Caki2 (cell line): ENCODE measurements around the gene PRL. TPM values are rescaled to one million over a fixed set of nuclear protein-coding genes. Genes with fewer than 3 reads are reported as not detected.
A peak's percentile ranks its signal among the peaks of the same experiment; 100 is the strongest.

Experiments used
- DNase-seq: peaks from one replicate; pipeline ENCODE4 v3.0.0-alpha.2; 2015; ENCODE audit warnings: low read depth
- in situ Hi-C: cut with HindIII; loops from 2 replicates; pipeline ENCODE4 v1.10.0; 2016; ENCODE audit warnings: low sequenced_read_pairs, low pct_unique_long_range_greater_than_20kb, mixed read lengths
- total RNA-seq: library from RNA; depleted of rRNA; stranded (reverse); fragments of >200 nt; shearing (Covaris generic); gene quantifications from 2 replicates; pipeline ENCODE4 v1.2.3, GENCODE V29; 2014; ENCODE audit warnings: low replicate concordance

The PRL gene
- total RNA-seq, 1 experiment from 2014 or later, result not detected

DNA sequence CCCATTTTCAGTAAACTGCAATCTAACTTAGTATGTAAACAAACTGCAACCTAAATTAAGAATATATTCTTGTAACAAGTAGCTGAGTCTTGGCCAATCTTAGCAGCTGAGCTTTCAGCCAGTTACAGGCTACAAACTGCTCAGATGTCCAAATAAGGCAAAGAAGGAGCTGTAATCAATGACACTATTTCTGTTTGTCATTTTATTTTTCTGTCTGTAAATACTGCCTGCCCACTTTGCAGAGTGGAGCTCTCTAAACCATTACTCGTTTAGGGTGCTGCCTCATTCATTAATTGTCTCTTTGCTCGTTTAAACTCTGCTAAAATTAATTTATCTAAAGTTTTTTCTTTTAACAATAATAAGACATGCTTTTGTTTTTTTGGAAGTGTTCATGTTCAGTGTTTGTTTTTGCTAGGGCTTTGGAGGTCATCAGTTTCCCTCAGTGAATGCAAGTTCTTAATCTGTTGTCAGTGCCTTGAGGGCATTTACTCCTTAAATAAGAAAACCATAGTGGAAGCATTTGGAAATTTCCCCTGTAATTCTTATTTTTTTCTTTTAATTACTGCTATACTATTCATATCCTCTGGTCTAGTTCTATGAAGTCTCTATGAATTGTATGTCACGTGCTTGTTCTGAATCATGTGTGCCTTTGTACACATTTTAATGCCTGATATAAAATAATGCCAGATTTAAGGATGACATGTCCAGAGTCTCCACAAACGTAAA is 3.6 kb upstream of the PRL start:
- no peak for DNase-seq

DNA sequence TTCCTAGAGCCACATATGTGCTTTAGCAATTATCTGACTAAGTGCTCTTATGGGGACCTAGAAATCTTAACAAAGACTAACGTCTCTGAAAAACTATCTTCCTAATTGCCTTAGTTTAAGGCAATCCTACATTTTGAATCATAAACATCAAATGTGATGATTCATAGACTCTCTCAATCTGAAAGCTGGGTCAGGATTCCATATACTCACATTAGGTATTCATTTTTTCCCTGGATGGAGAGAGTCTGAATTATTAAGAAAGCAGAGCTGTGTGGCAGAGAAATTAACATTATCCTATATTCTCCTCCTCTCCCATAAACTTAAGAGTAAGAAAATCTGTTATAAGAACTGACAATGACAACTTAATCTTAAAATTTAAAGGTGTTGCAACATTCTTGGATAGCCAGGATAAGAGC is 1.6 kb upstream of the PRL start:
- in situ Hi-C loops, result no loop called here
- DNase-seq, result no peak

More for the DNA sequence above, 3.6 kb upstream of the PRL start:
- in situ Hi-C loops, result no loop called here

DNA sequence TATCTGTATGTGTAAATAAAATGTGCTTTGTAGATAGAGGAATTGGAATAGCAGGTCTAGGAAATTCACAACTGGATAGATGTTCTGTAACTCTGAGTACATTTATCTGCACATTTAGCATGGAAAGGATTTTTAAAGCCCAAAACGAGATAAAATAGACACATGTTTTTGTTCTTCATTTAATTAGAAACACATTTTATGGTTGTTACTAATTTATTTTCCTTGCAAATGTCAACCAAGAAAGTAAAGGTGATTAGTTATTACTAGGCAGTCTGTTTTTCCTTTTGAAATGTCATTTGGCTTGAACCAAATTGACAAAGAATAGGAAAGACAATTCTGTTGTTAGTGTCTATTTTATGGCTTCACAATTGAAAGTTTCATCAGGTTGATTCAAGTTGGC is 769 bp downstream of the PRL start:
- in situ Hi-C loops, result no loop called here
- DNase-seq, result no peak

DNA sequence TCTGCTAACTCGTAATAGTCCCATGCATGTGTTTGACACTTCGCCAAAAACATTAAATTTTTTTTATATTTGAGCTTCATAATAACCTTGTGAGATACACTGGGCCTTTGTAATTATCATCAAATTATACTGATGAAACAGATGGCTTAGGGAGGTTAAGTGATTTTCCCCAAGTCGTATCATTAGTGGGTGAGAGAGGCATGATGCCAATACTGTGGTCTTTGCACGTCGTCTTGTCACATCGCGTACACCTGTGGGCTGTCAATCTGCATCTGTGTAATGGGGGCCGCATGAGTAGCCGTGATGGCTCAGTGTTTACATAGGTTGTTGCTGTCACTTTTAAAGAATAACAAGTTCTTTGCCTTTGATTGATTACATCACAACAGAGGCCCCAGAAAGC is 1.7 kb downstream of the PRL start:
- in situ Hi-C loops, result no loop called here

DNA sequence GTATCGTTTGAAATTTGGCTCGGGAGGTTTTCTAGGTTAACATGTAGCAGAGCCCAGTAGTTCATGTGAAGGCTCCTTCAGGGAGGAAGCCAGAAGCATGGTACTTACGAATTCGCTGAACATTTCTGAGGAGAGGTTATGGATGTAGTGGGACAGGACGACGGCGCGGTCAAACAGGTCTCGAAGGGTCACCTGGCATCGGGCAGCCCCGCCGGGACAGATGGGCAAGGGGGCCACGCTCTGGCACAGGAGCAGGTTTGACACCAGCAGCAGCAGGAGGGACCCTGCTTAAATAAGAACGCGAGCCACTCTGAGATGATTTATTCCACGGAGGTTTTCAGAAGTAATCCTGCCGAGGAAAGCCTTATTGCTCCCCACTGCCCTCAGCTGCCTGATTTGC is 2.5 kb downstream of the PRL start:
- in situ Hi-C loops, result no loop called here
- no peak for DNase-seq

More for the DNA sequence above, 1.7 kb downstream of the PRL start:
- DNase-seq, result no peak

DNA sequence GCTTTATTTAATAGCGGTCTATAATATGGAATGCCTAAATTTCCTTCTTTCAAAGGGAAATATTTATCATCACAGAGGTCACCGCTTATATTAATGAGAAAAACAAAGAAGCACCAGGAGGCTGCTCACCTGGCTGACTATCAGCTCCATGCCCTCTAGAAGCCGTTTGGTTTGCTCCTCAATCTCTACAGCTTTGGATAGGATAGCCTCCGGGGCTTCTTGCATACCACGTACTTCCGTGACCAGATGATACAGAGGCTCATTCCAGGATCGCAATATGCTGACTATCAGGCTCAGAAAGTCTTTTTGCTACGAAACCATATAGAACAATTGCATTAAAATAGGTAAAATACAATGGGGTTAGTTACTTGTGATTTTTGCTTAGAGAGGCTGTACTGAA is 6.8 kb downstream of the PRL start:
- in situ Hi-C loops, result no loop called here
- no peak for DNase-seq

DNA sequence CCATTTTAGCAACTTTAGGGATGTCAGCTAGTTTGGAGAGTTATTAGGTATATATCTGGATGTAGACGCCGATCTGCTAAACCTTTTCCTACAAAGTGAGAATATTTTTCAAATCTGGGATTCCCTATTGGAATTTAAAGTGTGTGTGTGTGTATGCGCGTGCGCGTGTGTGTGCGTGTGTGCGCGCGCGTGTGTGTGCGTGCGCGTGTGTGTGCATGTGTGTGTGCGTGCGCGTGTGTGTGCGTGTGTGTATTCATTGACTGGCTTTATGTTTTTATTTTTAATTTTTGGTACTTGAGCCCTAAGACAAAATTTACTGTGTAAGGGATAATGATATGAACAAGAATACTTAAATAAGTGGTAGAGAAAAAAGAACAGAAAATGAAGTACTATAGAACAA is 8.1 kb downstream of the PRL start:
- in situ Hi-C loops, result no loop called here
- no peak for DNase-seq

DNA sequence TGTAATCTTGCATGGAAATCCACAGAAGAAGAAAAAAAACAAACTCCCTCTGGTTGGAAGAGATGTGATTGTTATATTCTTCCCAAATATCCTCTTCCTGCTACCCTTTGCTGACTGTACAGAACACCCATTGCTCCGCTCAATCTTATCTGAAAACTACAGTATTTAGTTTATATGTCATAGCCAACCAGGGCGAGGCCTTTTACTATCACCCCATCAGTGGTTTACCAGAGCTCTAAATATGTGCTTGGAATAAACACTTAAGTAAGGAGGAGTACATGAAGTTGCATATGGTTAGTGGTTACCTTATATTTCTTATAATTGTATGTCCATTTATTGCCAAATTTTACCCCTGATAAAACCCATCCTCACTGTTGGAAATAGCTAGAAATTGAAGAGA is 12.2 kb downstream of the PRL start:
- no peak for DNase-seq
- in situ Hi-C loops, result no loop called here

DNA sequence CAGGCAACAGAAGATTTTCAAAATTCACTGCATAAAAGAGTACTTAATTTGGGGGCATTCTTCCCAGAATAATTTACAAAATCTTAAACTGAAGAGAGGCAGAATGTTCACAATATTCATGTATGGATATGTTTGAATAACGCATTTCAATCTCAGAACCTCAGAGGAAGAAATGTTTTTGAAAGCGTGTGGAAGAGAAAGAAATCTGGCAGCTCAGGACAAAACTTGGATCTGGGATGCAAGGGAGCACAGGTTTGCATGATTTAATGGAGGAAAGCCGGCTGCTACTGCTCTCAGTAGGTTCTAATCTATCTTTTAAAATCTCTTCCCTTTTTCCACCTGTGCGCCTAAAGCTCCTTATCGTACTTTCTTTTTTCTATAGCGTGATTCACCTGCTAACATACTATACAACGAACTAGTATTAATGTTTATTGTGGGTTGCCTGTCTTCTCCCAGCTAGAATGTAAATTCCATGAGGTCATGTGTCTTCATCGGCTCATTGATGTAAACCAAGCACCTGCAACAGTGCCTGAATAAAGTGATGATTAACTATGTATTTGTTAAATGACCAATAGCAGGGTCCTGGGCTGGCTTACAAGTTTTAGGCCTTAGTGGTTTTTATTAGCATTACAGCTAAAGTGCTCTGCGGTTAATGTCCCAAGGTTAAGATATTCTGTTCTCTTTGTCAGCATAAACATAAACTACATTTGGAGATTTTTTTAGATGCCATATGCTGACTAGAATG is 15.3 kb downstream of the PRL start:
- no peak for DNase-seq
- in situ Hi-C loops, result no loop called here

DNA sequence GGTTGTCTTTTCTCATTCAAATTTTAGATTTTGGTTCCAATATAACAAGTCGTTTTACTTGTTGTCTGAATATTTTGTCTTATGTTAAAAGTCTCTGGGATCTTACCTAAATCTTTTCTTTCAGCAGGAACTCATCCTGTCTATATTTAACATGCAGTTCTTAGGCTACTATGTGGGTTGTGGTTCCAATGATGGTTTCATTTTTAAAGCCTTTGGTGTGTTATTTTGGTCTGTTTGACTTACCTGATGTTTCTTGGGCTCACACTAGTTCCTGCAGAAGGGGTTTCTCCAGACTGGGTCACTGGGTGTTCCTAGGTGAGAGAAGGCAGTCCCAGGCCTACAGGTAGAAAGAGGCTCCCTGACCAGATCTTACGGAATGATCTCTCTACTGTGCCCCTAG is 17.4 kb downstream of the PRL start:
- in situ Hi-C loops, result no loop called here
- DNase-seq, result no peak

DNA sequence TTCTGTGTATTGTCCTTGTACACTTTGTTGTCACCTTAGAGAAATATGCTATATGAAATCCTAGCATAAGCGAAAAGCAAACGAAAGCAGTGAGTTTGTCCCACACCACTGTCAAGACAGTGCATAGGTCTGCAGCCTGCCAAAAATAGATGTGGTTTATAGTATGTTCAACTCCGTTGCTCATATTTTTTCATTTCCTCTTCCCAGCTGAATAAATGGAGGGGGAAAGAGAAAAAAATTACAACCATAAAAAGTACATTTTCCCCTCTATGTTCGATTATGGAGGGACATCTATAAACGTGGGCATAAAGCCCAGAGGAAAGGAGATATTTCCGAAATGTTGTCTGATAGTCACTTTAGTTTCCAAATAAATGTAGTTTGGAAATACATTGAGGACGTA is 25.8 kb downstream of the PRL start:
- in situ Hi-C loops, result no loop called here
- no peak for DNase-seq

DNA sequence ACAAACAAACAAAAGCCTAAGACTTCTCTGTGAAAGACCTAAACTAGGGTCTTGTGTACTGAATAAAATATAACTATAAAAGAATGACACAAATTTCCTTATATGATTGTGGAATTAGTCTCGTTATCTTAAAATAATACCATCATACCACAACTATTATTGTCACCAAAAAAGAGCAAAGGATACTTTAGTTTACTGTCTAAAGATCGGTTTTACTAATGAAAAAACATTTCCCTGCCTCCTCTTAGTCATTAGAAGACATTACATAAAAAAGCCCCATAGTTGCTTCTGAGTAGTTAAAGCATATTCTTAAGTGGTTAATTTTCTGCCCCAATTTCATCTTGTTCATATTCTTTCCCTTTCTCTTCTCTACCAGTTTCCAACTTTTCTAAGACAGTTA is 33.1 kb downstream of the PRL start:
- in situ Hi-C loops, result no loop called here
- no peak for DNase-seq

DNA sequence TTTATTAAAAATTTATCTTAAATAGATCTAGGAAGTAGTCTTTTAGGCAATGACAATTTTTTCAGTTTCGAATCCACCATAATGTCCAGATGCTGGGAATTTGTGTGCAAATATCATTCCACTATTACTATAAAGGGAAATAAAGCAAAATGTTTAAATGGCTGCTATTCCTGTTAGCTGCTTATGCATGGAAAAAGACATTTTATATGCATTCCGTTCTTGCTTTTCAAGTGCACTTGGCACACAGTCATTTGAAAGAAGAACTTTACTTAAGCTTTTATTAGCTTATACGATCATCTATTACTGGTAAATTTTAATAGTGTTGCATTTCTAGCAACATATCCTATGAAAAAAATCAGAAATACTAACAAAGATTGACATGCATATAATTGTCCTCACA is 42.0 kb downstream of the PRL start:
- no peak for DNase-seq
- in situ Hi-C loops, result no loop called here

DNA sequence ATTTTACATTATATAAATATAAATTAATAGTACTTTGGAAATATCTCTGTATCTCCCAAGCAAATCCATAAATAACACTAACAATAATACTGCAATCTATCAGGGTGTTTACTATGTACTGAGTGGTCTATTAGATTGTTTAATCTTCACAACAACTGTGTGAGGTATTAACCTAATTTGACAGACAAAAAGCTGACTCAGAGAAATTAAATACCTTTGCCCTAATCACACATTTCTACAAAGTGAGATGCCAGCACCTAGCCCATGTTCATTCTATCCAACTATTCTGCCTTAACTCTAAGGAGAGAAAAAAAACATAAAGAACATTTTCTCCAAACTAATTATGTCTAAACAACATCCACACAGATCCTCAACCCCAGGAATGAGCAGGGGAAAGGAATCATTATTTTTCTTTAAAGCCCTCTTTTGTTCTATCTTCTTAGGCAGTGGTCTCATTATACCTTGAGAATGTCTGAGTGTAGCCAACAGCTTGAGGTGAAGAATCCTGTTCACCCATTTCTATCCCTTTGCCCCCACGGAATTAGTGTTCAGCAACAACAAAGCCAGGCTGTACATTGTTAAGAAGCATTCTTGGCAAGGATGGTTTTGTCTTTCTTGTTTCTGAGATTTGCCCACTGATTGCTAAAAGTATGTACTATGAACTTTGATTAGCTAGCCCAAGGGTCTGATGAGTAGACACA is 42.7 kb downstream of the PRL start:
- in situ Hi-C loops, result no loop called here
- DNase-seq, result no peak

DNA sequence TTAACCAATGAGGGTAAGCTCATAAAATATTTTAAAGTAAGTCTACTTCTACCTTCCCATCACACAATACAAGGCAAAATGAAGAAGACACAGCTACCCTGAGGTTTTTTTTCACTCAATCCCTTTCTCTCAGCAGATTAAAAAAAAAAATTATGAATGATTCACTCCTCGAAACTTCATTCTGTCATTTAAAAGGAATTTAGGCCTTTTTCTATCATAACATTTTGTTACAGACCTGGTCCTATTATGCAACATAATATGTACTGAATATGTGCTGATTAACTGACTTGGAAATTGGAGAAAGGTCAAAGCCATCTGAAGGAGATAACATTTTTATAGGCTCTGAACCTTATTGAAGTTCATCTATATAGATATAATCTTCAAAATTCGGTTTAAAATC is 45.5 kb downstream of the PRL start:
- in situ Hi-C loops, result no loop called here
- DNase-seq, result peak; percentile 64

DNA sequence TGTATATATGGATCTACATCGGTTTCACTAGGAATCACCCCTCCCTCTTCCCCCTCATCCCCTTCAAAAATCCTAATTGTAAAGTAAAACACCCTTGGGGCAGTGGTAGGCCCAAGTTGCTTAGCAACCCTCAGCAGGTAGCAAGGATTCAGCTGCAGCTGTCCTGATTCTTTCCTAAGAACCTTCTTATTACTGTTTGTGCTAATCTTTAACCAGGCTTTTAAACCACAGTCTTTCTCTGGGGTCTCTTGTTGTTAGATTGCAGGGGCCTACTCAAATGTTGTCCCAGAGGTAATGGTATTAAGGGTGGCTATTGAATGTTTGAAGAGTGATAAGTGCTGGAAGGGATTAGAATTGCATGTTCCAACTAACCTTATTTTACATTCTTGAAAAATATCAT is 46.4 kb downstream of the PRL start:
- peak; percentile 23 for DNase-seq
- in situ Hi-C loops, result no loop called here

DNA sequence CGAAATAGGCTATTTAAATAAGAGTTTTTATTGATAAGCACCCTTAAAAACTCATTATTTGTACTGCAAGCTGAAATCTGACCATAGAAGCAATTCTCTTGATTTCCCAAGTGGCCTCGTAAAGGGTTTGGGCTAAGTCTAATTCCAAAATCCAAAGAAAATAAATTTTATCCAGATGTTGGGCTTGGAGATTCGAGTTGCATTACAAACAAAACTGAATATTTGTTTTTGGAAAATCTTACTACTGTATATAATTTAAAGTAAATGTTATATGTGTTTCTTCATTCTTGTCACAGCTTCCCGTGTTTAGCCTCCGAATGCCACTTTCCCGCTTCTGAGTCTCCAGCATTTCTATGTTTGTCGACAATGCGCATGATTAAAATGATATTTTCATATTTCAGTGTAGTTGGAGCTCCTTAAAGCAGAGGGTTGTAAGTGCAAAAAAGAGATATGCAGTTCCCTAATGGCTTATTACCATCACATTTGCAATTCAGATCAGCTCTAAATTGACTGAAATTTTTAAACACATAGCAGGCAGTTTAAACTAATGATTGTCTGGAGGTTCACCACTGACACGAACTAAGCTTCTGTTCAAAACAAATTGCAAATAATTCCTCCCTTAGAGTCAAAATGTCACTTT is 47.0 kb downstream of the PRL start:
- no peak for DNase-seq
- in situ Hi-C loops, result no loop called here

DNA sequence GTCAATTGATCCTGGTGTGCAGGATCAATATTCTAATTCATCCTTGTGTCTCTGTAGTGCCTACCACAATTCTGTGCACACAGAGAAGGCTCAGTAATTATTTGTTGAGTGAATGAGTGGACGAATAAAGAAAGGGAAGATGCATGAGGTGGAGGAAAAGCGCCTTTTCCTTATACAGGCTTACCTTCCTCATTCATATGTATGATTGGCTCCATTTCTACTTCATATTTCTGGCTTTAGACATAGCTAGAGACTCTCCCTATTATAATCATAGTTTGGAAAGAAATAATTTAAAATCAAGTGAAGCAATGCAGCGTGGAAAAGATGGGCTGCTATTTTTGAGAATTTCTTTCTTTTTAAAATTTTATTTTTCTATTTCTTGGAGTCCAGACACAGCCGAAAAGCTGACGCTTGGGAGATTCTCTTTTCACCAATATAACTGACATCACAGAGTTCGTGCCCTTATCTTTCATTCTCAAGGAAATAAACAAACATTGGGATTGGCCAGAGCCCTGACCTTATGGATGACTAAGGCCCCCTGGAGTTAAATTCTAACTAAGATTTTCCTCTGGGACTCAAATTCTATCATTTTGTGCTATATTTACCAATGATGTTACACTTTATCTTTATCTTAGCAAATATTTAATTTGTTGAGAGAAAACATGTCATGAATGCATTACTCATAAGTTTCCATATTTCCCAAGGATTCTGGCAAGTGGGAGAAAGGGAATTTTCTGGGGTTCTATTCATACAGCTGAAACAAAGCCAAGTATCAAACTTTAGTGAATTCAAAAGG is 48.1 kb downstream of the PRL start:
- in situ Hi-C loops, result no loop called here
- DNase-seq, result peak; percentile 92
